ENCODE measurements around the gene FCN2. TPM values are rescaled to one million over a fixed set of nuclear protein-coding genes. Genes with fewer than 3 reads are reported as not detected.

Gene FCN2
- polyA plus RNA-seq, 1 of the 3 experiments (the other 2 are of a cell fraction) = not detected

DNA sequence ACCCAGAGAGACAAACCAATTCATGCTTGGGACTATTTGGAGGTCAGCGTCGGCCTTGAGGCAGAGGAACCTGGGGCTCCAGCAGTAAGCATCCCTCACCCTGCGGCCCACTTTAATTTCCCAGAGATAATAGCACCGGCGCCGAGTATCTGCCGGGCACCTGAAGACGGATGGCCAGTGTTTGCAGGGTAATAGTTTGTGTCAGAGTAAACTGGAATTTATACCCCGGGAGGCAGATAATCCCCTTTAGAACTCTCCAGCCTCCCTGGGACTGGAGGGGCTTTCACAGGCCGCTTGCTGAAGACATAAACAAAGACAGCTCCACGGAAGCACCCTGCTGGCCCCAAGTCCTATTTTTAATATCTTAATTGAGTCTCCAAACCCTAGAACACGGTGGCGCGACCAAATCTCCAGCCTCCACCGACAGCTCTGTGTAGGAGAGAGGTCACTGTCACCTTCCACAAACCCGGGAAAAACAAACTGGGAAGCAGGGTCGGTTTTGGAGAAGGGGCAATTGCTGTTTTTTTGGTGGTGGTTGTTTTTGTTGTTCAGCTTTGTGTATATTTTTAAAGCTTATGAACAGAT is 54.5 kb downstream of the FCN2 start:
- TF ChIP-seq CHD2 (IDR thresholded peaks at IDR 0.05; ENCODE audit: low read length, partially characterized antibody) (no peak), GABPA (IDR thresholded peaks at IDR 0.05; ENCODE audit: low read depth) (no peak), SIN3A (IDR thresholded peaks at IDR 0.05; ENCODE audit: borderline replicate concordance, low read depth, low read length) (no peak)
- H3K9ac ChIP-seq = no peak overlapping the region
- no peaks in the 10 kb centered on the region for H3K36me3 ChIP-seq (replicated peaks in 1 of 2; ENCODE audit: control insufficient read depth in 1 of 2, insufficient read depth in 2 of 2, low read length in 1 of 2)
- H2AFZ ChIP-seq (ENCODE audit: low read depth) = no peak overlapping the region
- no peaks in the 10 kb centered on the region for H3K4me1 ChIP-seq (ENCODE audit: control insufficient read depth in 1 of 2, insufficient read depth in 2 of 2, low read depth in 1 of 2, low read length in 1 of 2)
- no peak overlapping the region for H3K4me2 ChIP-seq
- ChIA-PET POLR2A (no interaction called here), CTCF (no interaction called here)
- H3K27ac ChIP-seq (ENCODE audit: low read depth in 2 of 2, low read length in 1 of 2) = no peak overlapping the region
- H4K20me1 ChIP-seq (ENCODE audit: insufficient read depth) = no peaks in the 10 kb centered on the region
- no peaks in the 10 kb centered on the region for H3K9me3 ChIP-seq
- no peaks in the 10 kb centered on the region for H3K9me2 ChIP-seq
- no peaks in the 10 kb centered on the region for H3K27me3 ChIP-seq (ENCODE audit: insufficient read depth)
- WGBS (ENCODE audit: low lambda C conversion rate) = 53% methylated on average over 17 of the region's 17 CpGs
- H3K79me2 ChIP-seq (ENCODE audit: insufficient read depth) = no peaks in the 10 kb centered on the region
- no peaks in the 10 kb centered on the region for H3F3A ChIP-seq (replicated peaks; ENCODE audit: insufficient read depth)
- no peak for DNase-seq
- no peak overlapping the region for H3K4me3 ChIP-seq (ENCODE audit: low read depth in 2 of 2, low read length in 1 of 2)

- H3K9me3 ChIP-seq = no peaks in the 10 kb centered on the region
- H2AFZ ChIP-seq (ENCODE audit: low read depth) = no peak overlapping the region
- TF ChIP-seq FOXM1 (IDR thresholded peaks at IDR 0.05; ENCODE audit: low read depth) = no peak
- TF ChIP-seq, protein P1, sequence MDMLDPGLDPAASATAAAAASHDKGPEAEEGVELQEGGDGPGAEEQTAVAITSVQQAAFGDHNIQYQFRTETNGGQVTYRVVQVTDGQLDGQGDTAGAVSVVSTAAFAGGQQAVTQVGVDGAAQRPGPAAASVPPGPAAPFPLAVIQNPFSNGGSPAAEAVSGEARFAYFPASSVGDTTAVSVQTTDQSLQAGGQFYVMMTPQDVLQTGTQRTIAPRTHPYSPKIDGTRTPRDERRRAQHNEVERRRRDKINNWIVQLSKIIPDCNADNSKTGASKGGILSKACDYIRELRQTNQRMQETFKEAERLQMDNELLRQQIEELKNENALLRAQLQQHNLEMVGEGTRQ (IDR thresholded peaks at IDR 0.05; ENCODE audit: borderline replicate concordance, low read depth, low read length) = no peak
- TF ChIP-seq CHD2 (IDR thresholded peaks at IDR 0.05; ENCODE audit: low read length, partially characterized antibody) = no peak
- no peak for TF ChIP-seq MAX (IDR thresholded peaks at IDR 0.05; ENCODE audit: low read depth)
- no peak for TF ChIP-seq SIN3A (IDR thresholded peaks at IDR 0.05; ENCODE audit: borderline replicate concordance, low read depth, low read length)
- no peak for TF ChIP-seq YY1 (IDR thresholded peaks at IDR 0.05; ENCODE audit: low read depth)
- no peak for TF ChIP-seq REST (IDR thresholded peaks at IDR 0.05; ENCODE audit: low read depth, low read length)
- TF ChIP-seq, protein P2, sequence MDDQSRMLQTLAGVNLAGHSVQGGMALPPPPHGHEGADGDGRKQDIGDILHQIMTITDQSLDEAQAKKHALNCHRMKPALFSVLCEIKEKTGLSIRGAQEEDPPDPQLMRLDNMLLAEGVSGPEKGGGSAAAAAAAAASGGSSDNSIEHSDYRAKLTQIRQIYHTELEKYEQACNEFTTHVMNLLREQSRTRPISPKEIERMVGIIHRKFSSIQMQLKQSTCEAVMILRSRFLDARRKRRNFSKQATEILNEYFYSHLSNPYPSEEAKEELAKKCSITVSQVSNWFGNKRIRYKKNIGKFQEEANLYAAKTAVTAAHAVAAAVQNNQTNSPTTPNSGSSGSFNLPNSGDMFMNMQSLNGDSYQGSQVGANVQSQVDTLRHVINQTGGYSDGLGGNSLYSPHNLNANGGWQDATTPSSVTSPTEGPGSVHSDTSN (IDR thresholded peaks at IDR 0.05) = no peak
- no peak overlapping the region for H3K9ac ChIP-seq
- no peak overlapping the region for H3K4me2 ChIP-seq
- POLR2A ChIA-PET = no interaction called here
- WGBS (ENCODE audit: low lambda C conversion rate) = 60% methylated on average over 27 of the region's 27 CpGs
- CTCF ChIA-PET = interaction anchor here (0.9 kb wide), 1 partner anchor 24 kb away, joined by 3 read pairs; no protein-coding TSS in a partner anchor
- no peak overlapping the region for H3K4me3 ChIP-seq (ENCODE audit: low read depth in 2 of 2, low read length in 1 of 2)
- H3K36me3 ChIP-seq (replicated peaks in 1 of 2; ENCODE audit: control insufficient read depth in 1 of 2, insufficient read depth in 2 of 2, low read length in 1 of 2) = no peaks in the 10 kb centered on the region
- H3K4me1 ChIP-seq (ENCODE audit: control insufficient read depth in 1 of 2, insufficient read depth in 2 of 2, low read depth in 1 of 2, low read length in 1 of 2) = no peaks in the 10 kb centered on the region
- no peaks in the 10 kb centered on the region for H3K27me3 ChIP-seq (ENCODE audit: insufficient read depth)
- no peak for DNase-seq
- no peaks in the 10 kb centered on the region for H3K9me2 ChIP-seq
- H3K27ac ChIP-seq (ENCODE audit: low read depth in 2 of 2, low read length in 1 of 2) = no peak overlapping the region
- H4K20me1 ChIP-seq (ENCODE audit: insufficient read depth) = no peaks in the 10 kb centered on the region
- no peaks in the 10 kb centered on the region for H3F3A ChIP-seq (replicated peaks; ENCODE audit: insufficient read depth)
- H3K79me2 ChIP-seq (ENCODE audit: insufficient read depth) = no peaks in the 10 kb centered on the region
These were observed 55.2 kb downstream of the FCN2 start for GRCh38 chr9:134935701-134936345.
